H1 (cell line): ENCODE data around the gene R3HCC1L. TPM values are rescaled to one million over a fixed set of nuclear protein-coding genes. Genes with fewer than 3 reads are reported as not detected.

Experiments
- CTCF ChIA-PET: fragments of 300-600 bp; sonication (Branson Sonifier 250); formaldehyde crosslinking; loops from one replicate; lab custom pipeline; 2021; ENCODE audit not compliant: partially characterized antibody; lab: Charles Lee
- POLR2A ChIA-PET: fragments of 300-600 bp; sonication (Branson Sonifier 250); formaldehyde crosslinking; loops from one replicate; lab custom pipeline; 2021; ENCODE audit warnings: inconsistent platforms; ENCODE audit not compliant: partially characterized antibody; lab: Charles Lee
- DNase-seq, 2 experiments: peaks; one replicate each; pipeline versions ENCODE4 v3.0.0 to v3.0.0-alpha.2; 2010 to 2022; ENCODE audit warnings: low spot score in 2 of 2, low read depth in 1 of 2, mixed read lengths in 1 of 2
- FAIRE-seq: peaks from 2 replicates; lab custom pipeline; 2011; peaks lifted over from hg19 to GRCh38; lab: Jason Lieb, UNC
- H2AFZ ChIP-seq: 2 replicates; pipeline ENCODE4 v1.8.1; 2012; ENCODE audit warnings: low read length, inconsistent platforms
- H2AK5ac ChIP-seq: 2 replicates; pipeline ENCODE4 v1.6.1; 2013; ENCODE audit warnings: low read depth, low read length
- H2BK120ac ChIP-seq: replicated peaks from 2 replicates; pipeline ENCODE3; 2013; ENCODE audit warnings: low read depth, low read length, inconsistent platforms
- H2BK12ac ChIP-seq: 2 replicates; pipeline ENCODE4 v1.6.1; 2013; ENCODE audit warnings: low read depth, low read length
- H2BK15ac ChIP-seq: 2 replicates; pipeline ENCODE4 v1.6.1; 2013; ENCODE audit warnings: low read length
- H2BK20ac ChIP-seq: 2 replicates; pipeline ENCODE4 v1.6.1; 2013; ENCODE audit warnings: low read length
- H2BK5ac ChIP-seq: 2 replicates; pipeline ENCODE4 v1.6.1; 2013; ENCODE audit warnings: low read depth, low read length
- H3K14ac ChIP-seq: 2 replicates; pipeline ENCODE4 v1.6.1; 2013; ENCODE audit warnings: inconsistent platforms; ENCODE audit not compliant: insufficient read length
- H3K18ac ChIP-seq: 2 replicates; pipeline ENCODE4 v1.6.1; 2013; ENCODE audit warnings: low read length; ENCODE audit errors: extremely low read depth
- H3K23ac ChIP-seq: 2 replicates; pipeline ENCODE4 v1.6.1; 2013; ENCODE audit warnings: inconsistent platforms; ENCODE audit not compliant: insufficient read length
- H3K23me2 ChIP-seq: 2 replicates; pipeline ENCODE4 v1.6.1; 2013; ENCODE audit warnings: low read depth, low read length
- H3K27ac ChIP-seq: 2 replicates; pipeline ENCODE4 v1.6.1; 2011; ENCODE audit warnings: low read depth, low read length, inconsistent platforms
- H3K27me3 ChIP-seq, 4 experiments: replicated peaks in 1 of 4; 1 replicate in 1 of 4; 2 replicates in 3 of 4; pipeline versions ENCODE4 v1.6.1 to v1.8.1; 2011 to 2013; ENCODE audit warnings: low read length in 3 of 4, mild to moderate bottlenecking in 3 of 4, inconsistent platforms in 2 of 4, mixed read lengths in 2 of 4, moderate library complexity in 1 of 4; ENCODE audit not compliant: control insufficient read depth in 3 of 4, insufficient read depth in 3 of 4; ENCODE audit errors: extremely low read depth in 1 of 4
- H3K36me3 ChIP-seq, 4 experiments: 2 replicates each; pipeline versions ENCODE4 v1.6.1 to v1.8.1; 2011 to 2013; ENCODE audit warnings: mild to moderate bottlenecking in 4 of 4, low read length in 3 of 4, moderate library complexity in 2 of 4, control low read depth in 1 of 4, inconsistent platforms in 1 of 4; ENCODE audit not compliant: insufficient read depth in 4 of 4, control insufficient read depth in 2 of 4
- H3K4ac ChIP-seq: replicated peaks from 2 replicates; pipeline ENCODE3; 2013; ENCODE audit warnings: low read length, low read depth, mixed read lengths, inconsistent platforms; ENCODE audit not compliant: insufficient read length
- H3K4me1 ChIP-seq, 4 experiments: replicated peaks in 1 of 4; 1 replicate in 1 of 4; 2 replicates in 3 of 4; pipeline versions ENCODE4 v1.6.1 to v1.8.1; 2011 to 2013; ENCODE audit warnings: low read length in 3 of 4, inconsistent platforms in 2 of 4, mixed read lengths in 1 of 4; ENCODE audit not compliant: insufficient read depth in 4 of 4, control insufficient read depth in 3 of 4
- H3K4me2 ChIP-seq, 2 experiments: 2 replicates each; pipeline versions ENCODE4 v1.6.1 to v1.8.1; 2011 to 2013; ENCODE audit warnings: low read depth in 2 of 2, low read length in 2 of 2, control low read depth in 1 of 2, inconsistent platforms in 1 of 2, mild to moderate bottlenecking in 1 of 2; ENCODE audit not compliant: insufficient read depth in 1 of 2
- H3K4me3 ChIP-seq, 4 experiments: fragments of 200-600, 300-600 bp in 1 of 4; sonication (generic), shearing (Covaris generic), sonication (Bioruptor Twin) in 1 of 4; 2 replicates each; pipeline versions ENCODE4 v1.5.1 to v1.8.1; 2011 to 2016; ENCODE audit warnings: low read length in 4 of 4, low read depth in 3 of 4, control low read depth in 2 of 4, inconsistent platforms in 2 of 4, mild to moderate bottlenecking in 2 of 4, mixed read lengths in 1 of 4, moderate library complexity in 1 of 4; ENCODE audit not compliant: insufficient read depth in 2 of 4; ENCODE audit errors: extremely low read depth in 1 of 4
- H3K56ac ChIP-seq: replicated peaks from 2 replicates; pipeline ENCODE3; 2013; ENCODE audit warnings: low read depth, mild to moderate bottlenecking, mixed read lengths, low read length, inconsistent platforms; ENCODE audit not compliant: insufficient read length
- H3K79me1 ChIP-seq: 2 replicates; pipeline ENCODE4 v1.6.1; 2013; ENCODE audit warnings: low read depth, low read length, control low read depth
- H3K79me2 ChIP-seq, 2 experiments: 2 replicates each; pipeline versions ENCODE4 v1.6.1 to v1.8.1; 2012 to 2013; ENCODE audit warnings: low read length in 2 of 2, mild to moderate bottlenecking in 2 of 2, inconsistent platforms in 1 of 2; ENCODE audit not compliant: insufficient read depth in 2 of 2, control insufficient read depth in 1 of 2
- H3K9ac ChIP-seq, 4 experiments: replicated peaks in 1 of 4; 1 replicate in 1 of 4; 2 replicates in 3 of 4; pipeline versions ENCODE4 v1.6.1 to v1.8.1; 2011 to 2013; ENCODE audit warnings: low read depth in 3 of 4, low read length in 3 of 4, control low read depth in 2 of 4, mild to moderate bottlenecking in 2 of 4, moderate library complexity in 2 of 4, inconsistent platforms in 1 of 4; ENCODE audit errors: extremely low read depth in 1 of 4
- H3K9me3 ChIP-seq, 2 experiments: 2 replicates each; pipeline versions ENCODE4 v1.6.1 to v1.8.1; 2012 to 2013; ENCODE audit warnings: mild to moderate bottlenecking in 2 of 2, moderate library complexity in 2 of 2, control low read depth in 1 of 2, inconsistent platforms in 1 of 2, low read depth in 1 of 2, low read length in 1 of 2, mixed read lengths in 1 of 2; ENCODE audit not compliant: insufficient read depth in 2 of 2
- H4K20me1 ChIP-seq, 2 experiments: replicated peaks in 1 of 2; 2 replicates each; pipeline versions ENCODE3 to v1.8.1; 2011 to 2013; ENCODE audit warnings: inconsistent platforms in 2 of 2, low read length in 2 of 2, mild to moderate bottlenecking in 1 of 2; ENCODE audit not compliant: insufficient read depth in 2 of 2, control insufficient read depth in 1 of 2
- H4K5ac ChIP-seq: 2 replicates; pipeline ENCODE4 v1.6.1; 2013; ENCODE audit warnings: low read length, low read depth, mixed read lengths, inconsistent platforms; ENCODE audit not compliant: insufficient read length
- H4K8ac ChIP-seq: 2 replicates; pipeline ENCODE4 v1.8.0; 2013; ENCODE audit warnings: mild to moderate bottlenecking, moderate library complexity, low read length, inconsistent platforms; ENCODE audit not compliant: insufficient read depth; ENCODE audit errors: extremely low read depth
- H4K91ac ChIP-seq: replicated peaks from 2 replicates; pipeline ENCODE3; 2013; ENCODE audit warnings: low read length, mixed read lengths, inconsistent platforms; ENCODE audit not compliant: insufficient read length
- CBX5 ChIP-seq: fragments of 300-800, 300-1000 bp; sonication (generic); IDR thresholded peaks from 2 replicates; pipeline ENCODE4 v1.7.1; 2016; ENCODE audit warnings: antibody characterized with exemption, low read length, low read depth
- CBX8 ChIP-seq: fragments of 300-800, 300-1000 bp; sonication (generic); IDR thresholded peaks from 2 replicates; pipeline ENCODE4 v1.7.1; 2016; ENCODE audit warnings: low read depth, low read length, borderline replicate concordance
- CREB1 ChIP-seq: IDR thresholded peaks from 2 replicates; pipeline ENCODE4 v1.6.1; 2012; ENCODE audit warnings: inconsistent platforms
- CTCF ChIP-seq, 3 experiments: IDR thresholded peaks; 1 replicate in 2 of 3; 2 replicates in 1 of 3; pipeline versions ENCODE4 v1.5.1 to v1.6.1; 2011; ENCODE audit warnings: low read length in 3 of 3, mild to moderate bottlenecking in 3 of 3, inconsistent platforms in 2 of 3, low read depth in 1 of 3, moderate library complexity in 1 of 3; ENCODE audit not compliant: insufficient read depth in 1 of 3; ENCODE audit errors: control extremely low read depth in 1 of 3
- FOSL1 ChIP-seq: IDR thresholded peaks from 2 replicates; pipeline ENCODE4 v1.6.1; 2011; ENCODE audit warnings: mild to moderate bottlenecking, low read depth, low read length, moderate library complexity; ENCODE audit not compliant: insufficient read depth
- HDAC2 ChIP-seq, 2 experiments: fragments of 300-600 bp in 1 of 2; sonication (generic) in 1 of 2; IDR thresholded peaks; 2 replicates each; pipeline ENCODE4 v1.6.1; 2011 to 2012; ENCODE audit warnings: low read depth in 2 of 2, low read length in 2 of 2, mild to moderate bottlenecking in 2 of 2, moderate library complexity in 2 of 2, borderline replicate concordance in 1 of 2, inconsistent platforms in 1 of 2
- HDAC6 ChIP-seq: IDR thresholded peaks from one replicate; pipeline ENCODE4 v1.7.1; 2012; ENCODE audit warnings: low read depth, mild to moderate bottlenecking, inconsistent platforms, low read length, moderate library complexity
- MAX ChIP-seq: IDR thresholded peaks from 2 replicates; pipeline ENCODE4 v1.6.1; 2012; ENCODE audit warnings: inconsistent platforms
- NRF1 ChIP-seq: IDR thresholded peaks from 2 replicates; pipeline ENCODE4 v1.6.1; 2011; ENCODE audit warnings: mild to moderate bottlenecking, low read depth, low read length, improper control_type of control experiment
- PHF8 ChIP-seq: fragments of 200-600 bp; sonication (generic); conservative IDR thresholded peaks from 2 replicates; pipeline ENCODE4 v1.7.1; 2012; ENCODE audit warnings: low read depth, mild to moderate bottlenecking, inconsistent platforms, low read length, moderate library complexity
- SIX5 ChIP-seq: IDR thresholded peaks from 2 replicates; pipeline ENCODE4 v1.6.1; 2011; ENCODE audit warnings: mild to moderate bottlenecking, low read depth, low read length
- WGBS, 2 experiments: shearing (Covaris generic) in 1 of 2; methylation state at CpG; one replicate each; pipeline versions ENCODE4 v1.1.6 to v1.1.7; 2013 to 2015; ENCODE audit warnings: low lambda C conversion rate in 2 of 2, mixed read lengths in 2 of 2, inconsistent platforms in 1 of 2, low coverage in 1 of 2, missing lambda C conversion rate in 1 of 2; ENCODE audit not compliant: insufficient replicate concordance in 2 of 2, insufficient coverage in 1 of 2, insufficient read length in 1 of 2; ENCODE audit errors: extremely low coverage in 1 of 2, missing lambda C conversion rate in 1 of 2; 5-methylcytosine and 5-hydroxymethylcytosine counted together
- polyA plus RNA-seq, 7 experiments: library from polyadenylated mRNA; depleted of rRNA in 3 of 7; stranded (reverse) in 5 of 7; unstranded in 2 of 7; fragments of >200 nt in 5 of 7; fragments of 200-250 nt in 2 of 7; gene quantifications; 1 replicate in 5 of 7; 2 replicates in 1 of 7; 4 replicates in 1 of 7; pipeline versions ENCODE4 v1.2.1 to v1.2.3, GENCODE V29; 2011 to 2013; ENCODE audit warnings: missing spikeins in 2 of 7, mixed read lengths in 2 of 7
- total RNA-seq: library from RNA; stranded (reverse); fragmentation: NEBNext Ultra II Directional; extraction: Animal tissue kit (Norgen Biotek cat#: 25700); gene quantifications from 2 replicates; pipeline ENCODE4 v1.2.1, GENCODE V29; 2021

Gene R3HCC1L
- total and polyA plus RNA-seq, 2 of the 8 experiments (the other 6 are each of a cell fraction or from before 2014, with no cell fraction given): 6.9 to 13.9 TPM

DNA sequence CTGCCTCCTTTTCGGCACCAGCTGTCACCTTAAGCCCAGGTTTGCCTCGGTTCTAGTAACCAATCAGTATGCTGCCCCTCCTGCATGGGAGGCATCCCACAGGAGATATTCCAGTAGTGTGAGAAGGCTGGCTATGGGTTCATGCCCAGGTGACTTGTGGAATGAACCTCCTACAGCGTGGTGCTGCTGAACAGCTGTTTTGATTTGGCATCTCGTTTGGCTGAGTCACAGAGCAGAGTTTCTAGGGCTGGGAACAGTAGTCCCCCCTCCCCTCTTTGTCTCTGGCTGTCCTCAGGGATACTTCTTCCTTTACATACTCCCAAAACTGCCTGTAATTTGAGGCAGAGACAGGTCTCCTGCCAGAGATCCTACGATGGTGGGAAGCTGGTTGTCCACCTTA, 16.1 kb downstream of the R3HCC1L start:
- DNase-seq: no peak
- no peak for FAIRE-seq
- no peak overlapping the region for H3K23ac ChIP-seq
- H2BK120ac ChIP-seq: no peak overlapping the region
- no peak overlapping the region for H2BK20ac ChIP-seq
- CTCF ChIA-PET: interaction anchor here (1.3 to 1.5 kb wide), 2 partner anchors 20 to 181 kb away, joined by 3 to 5 read pairs; no protein-coding TSS in a partner anchor
- H3K27me3 ChIP-seq: no peaks in the 10 kb centered on the region
- H3K9ac ChIP-seq: no peak overlapping the region
- H3K79me1 ChIP-seq: peaks cover 3% of the 10 kb centered on the region; the same call in 1 of the 2 replicates
- no peaks in the 10 kb centered on the region for H3K23me2 ChIP-seq
- no peak overlapping the region for H3K18ac ChIP-seq
- no peaks in the 10 kb centered on the region for H3K4me1 ChIP-seq
- no peak overlapping the region for H3K14ac ChIP-seq
- H4K8ac ChIP-seq: no peak overlapping the region
- H4K91ac ChIP-seq: no peak overlapping the region
- peaks cover 0 to 4% (median 1%) of the 10 kb centered on the region in 4 experiments; a peak in 3 of 8 replicates for H3K36me3 ChIP-seq
- H3K4ac ChIP-seq: no peak overlapping the region
- H3K56ac ChIP-seq: no peak overlapping the region
- H3K9me3 ChIP-seq: peaks cover 11 to 23% of the 10 kb centered on the region in 2 experiments; a peak in 3 of 4 replicates
- H2BK15ac ChIP-seq: no peak overlapping the region
- H3K27ac ChIP-seq: no peak overlapping the region
- H3K4me2 ChIP-seq: no peak overlapping the region
- no peak overlapping the region for H2BK5ac ChIP-seq
- H4K5ac ChIP-seq: no peak overlapping the region
- H2AK5ac ChIP-seq: no peak overlapping the region
- peaks cover 6 to 70% of the 10 kb centered on the region in 2 experiments; a peak in 3 of 4 replicates for H3K79me2 ChIP-seq
- no peak overlapping the region for H2AFZ ChIP-seq
- WGBS, 2 experiments: 86% methylated on average over 5 of the region's 5 CpGs; no CpG with 5 or more reads in 1 of the 2 experiments
- peaks cover 0 to 2% of the 10 kb centered on the region in 2 experiments for H4K20me1 ChIP-seq
- H2BK12ac ChIP-seq: no peak overlapping the region
- H3K4me3 ChIP-seq: no peak overlapping the region
- POLR2A ChIA-PET: no interaction called here
- TF ChIP-seq CBX5: no peak
- no peak for TF ChIP-seq SIX5
- no peak for TF ChIP-seq CBX8
- TF ChIP-seq PHF8: no peak
- TF ChIP-seq FOSL1: no peak
- no peak for TF ChIP-seq HDAC6
- TF ChIP-seq NRF1: no peak
- no peak for TF ChIP-seq MAX
- no peak for TF ChIP-seq HDAC2 (IDR thresholded peaks at IDR 0.05; ENCODE audit: borderline replicate concordance in 1 of 2, low read depth in 2 of 2, low read length in 2 of 2)
- TF ChIP-seq CREB1: no peak
- TF ChIP-seq CTCF (IDR thresholded peaks at IDR 0.05; ENCODE audit: control extremely low read depth in 1 of 3, insufficient read depth in 1 of 3, low read depth in 1 of 3, low read length in 3 of 3): no peak
